SKM-1 (cell line): Measurements from ENCODE around the gene NFIC.

Source experiments
- DNase-seq: peaks from one replicate; lab custom pipeline; 2025; ENCODE audit not compliant: unreplicated experiment; lab: John Stamatoyannopoulos, UW

The NFIC gene

GRCh38 chr19:3358689-3359014, 7.7 kb upstream of the NFIC start:
- no peak for DNase-seq

GRCh38 chr19:3359015-3359918, 7.1 kb upstream of the NFIC start:
- DNase-seq: peak; percentile 19

GRCh38 chr19:3359919-3360420, 6.4 kb upstream of the NFIC start:
- DNase-seq: no peak

GRCh38 chr19:3360421-3361383, 5.7 kb upstream of the NFIC start:
- DNase-seq: peak; percentile 22

- no peak for DNase-seq
These were observed 4.8 kb upstream of the NFIC start for GRCh38 chr19:3361384-3362216.

GRCh38 chr19:3362217-3362906, 4.0 kb upstream of the NFIC start:
- DNase-seq: no peak

GRCh38 chr19:3363841-3364500, 2.4 kb upstream of the NFIC start:
- no peak for DNase-seq

GRCh38 chr19:3364501-3364858, 1.9 kb upstream of the NFIC start:
- no peak for DNase-seq

GRCh38 chr19:3365093-3365835, 1.1 kb upstream of the NFIC start:
- no peak for DNase-seq

GRCh38 chr19:3366753-3367627, 607 bp downstream of the NFIC start:
- DNase-seq: peak; percentile 35

- no peak for DNase-seq
These were observed 1.5 kb downstream of the NFIC start for GRCh38 chr19:3367628-3368440.

- DNase-seq: no peak
These were observed 2.0 kb downstream of the NFIC start for GRCh38 chr19:3368441-3368795.

GRCh38 chr19:3368848-3369336, 2.5 kb downstream of the NFIC start:
- no peak for DNase-seq

GRCh38 chr19:3369337-3370213, 3.2 kb downstream of the NFIC start:
- DNase-seq: no peak

GRCh38 chr19:3370214-3370720, 3.9 kb downstream of the NFIC start:
- no peak for DNase-seq
